Natural killer cell (primary cell): ENCODE measurements around the gene LRRC30. TPM values are rescaled to one million over a fixed set of nuclear protein-coding genes. Genes with fewer than 3 reads are reported as not detected.

Source experiments
- ATAC-seq, 3 donors: fragments of 150-1000 bp in 2 of 3; fragments of 200-7000 bp in 1 of 3; cut with Tn5 transposase; 1 replicate in 1 of 3; 2 replicates in 2 of 3; pipeline ENCODE4 v1.10.0; 2021; ENCODE audit warnings: mild to moderate bottlenecking in 2 of 3, moderate library complexity in 2 of 3
- DNase-seq, 2 donors: peaks; one replicate each; pipeline versions ENCODE4 v3.0.0 to v3.0.0-alpha.2; 2013 to 2021; ENCODE audit warnings: mixed read lengths in 1 of 2
- H3K27ac ChIP-seq: one replicate; pipeline ENCODE4 v1.5.1; 2013; ENCODE audit warnings: mild to moderate bottlenecking, low read length
- H3K27me3 ChIP-seq: one replicate; pipeline ENCODE4 v1.6.1; 2013; ENCODE audit warnings: low read length; ENCODE audit not compliant: control insufficient read depth, insufficient read depth
- H3K36me3 ChIP-seq: one replicate; pipeline ENCODE4 v1.6.1; 2013; ENCODE audit warnings: low read length; ENCODE audit not compliant: control insufficient read depth, insufficient read depth
- H3K4me1 ChIP-seq: one replicate; pipeline ENCODE4 v1.6.1; 2013; ENCODE audit warnings: low read length; ENCODE audit not compliant: control insufficient read depth, insufficient read depth
- H3K4me3 ChIP-seq: one replicate; pipeline ENCODE4 v1.5.1; 2013; ENCODE audit warnings: low read length
- H3K9me3 ChIP-seq: one replicate; pipeline ENCODE4 v1.6.1; 2013; ENCODE audit warnings: low read length; ENCODE audit not compliant: control insufficient read depth, insufficient read depth
- H3K27ac Mint-ChIP-seq, 2 donors: one replicate each; pipeline ENCODE4 v1.8.0; 2022; ENCODE audit warnings: mild to moderate bottlenecking in 2 of 2, mixed read lengths in 2 of 2, moderate library complexity in 1 of 2
- H3K27me3 Mint-ChIP-seq, 2 donors: one replicate each; pipeline ENCODE4 v1.8.0; 2022; ENCODE audit warnings: low read depth in 2 of 2, mixed read lengths in 2 of 2
- H3K36me3 Mint-ChIP-seq: one replicate; pipeline ENCODE4 v1.8.0; 2022; ENCODE audit warnings: mixed read lengths
- H3K4me1 Mint-ChIP-seq, 2 donors: one replicate each; pipeline ENCODE4 v1.8.0; 2022; ENCODE audit warnings: mixed read lengths in 2 of 2
- H3K4me3 Mint-ChIP-seq: one replicate; pipeline ENCODE4 v1.8.0; 2022; ENCODE audit warnings: mild to moderate bottlenecking, moderate library complexity, mixed read lengths
- H3K9me3 Mint-ChIP-seq, 2 donors: one replicate each; pipeline ENCODE4 v1.8.0; 2022; ENCODE audit warnings: mixed read lengths in 2 of 2
- WGBS: methylation state at CpG from one replicate; pipeline ENCODE4 v1.1.7; 2013; ENCODE audit warnings: missing lambda C conversion rate; ENCODE audit not compliant: insufficient coverage; 5-methylcytosine and 5-hydroxymethylcytosine counted together
- intact Hi-C: fragments of 100-400 bp; cut with micrococcal nuclease; formaldehyde crosslinking; loops from one replicate; pipeline ENCODE4 v1.14.2; 2022
- total RNA-seq, 4 donors: library from RNA; stranded (reverse); fragments of 120-200 nt in 1 of 4; gene quantifications; one replicate each; pipeline versions ENCODE4 v1.2.3 to v1.2.4, GENCODE V29; 2013 to 2022
- TF ChIP-seq, protein P1 (sequence below): fragments of 200-600 bp; IDR thresholded peaks from one replicate; pipeline ENCODE4 v1.8.0; 2022; ENCODE audit warnings: antibody characterized with exemption

The LRRC30 gene
- total RNA-seq, 3 donors from 2014 or later (not counting 1 experiment from before 2014, with no cell fraction given) = not detected

- 88% methylated on average over 8 of the region's 8 CpGs for WGBS
- TF ChIP-seq, protein P1, sequence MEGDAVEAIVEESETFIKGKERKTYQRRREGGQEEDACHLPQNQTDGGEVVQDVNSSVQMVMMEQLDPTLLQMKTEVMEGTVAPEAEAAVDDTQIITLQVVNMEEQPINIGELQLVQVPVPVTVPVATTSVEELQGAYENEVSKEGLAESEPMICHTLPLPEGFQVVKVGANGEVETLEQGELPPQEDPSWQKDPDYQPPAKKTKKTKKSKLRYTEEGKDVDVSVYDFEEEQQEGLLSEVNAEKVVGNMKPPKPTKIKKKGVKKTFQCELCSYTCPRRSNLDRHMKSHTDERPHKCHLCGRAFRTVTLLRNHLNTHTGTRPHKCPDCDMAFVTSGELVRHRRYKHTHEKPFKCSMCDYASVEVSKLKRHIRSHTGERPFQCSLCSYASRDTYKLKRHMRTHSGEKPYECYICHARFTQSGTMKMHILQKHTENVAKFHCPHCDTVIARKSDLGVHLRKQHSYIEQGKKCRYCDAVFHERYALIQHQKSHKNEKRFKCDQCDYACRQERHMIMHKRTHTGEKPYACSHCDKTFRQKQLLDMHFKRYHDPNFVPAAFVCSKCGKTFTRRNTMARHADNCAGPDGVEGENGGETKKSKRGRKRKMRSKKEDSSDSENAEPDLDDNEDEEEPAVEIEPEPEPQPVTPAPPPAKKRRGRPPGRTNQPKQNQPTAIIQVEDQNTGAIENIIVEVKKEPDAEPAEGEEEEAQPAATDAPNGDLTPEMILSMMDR = no peak
Measured at GRCh38 chr18:7233134-7233810, 2.4 kb downstream of the LRRC30 start.

GRCh38 chr18:7234091-7234490, 3.2 kb downstream of the LRRC30 start:
- intact Hi-C loops = no loop called here
- Histone ChIP-seq H3K4me1 (no peaks in the 10 kb centered on the region), H3K4me3 (no peak overlapping the region), H3K9me3 (no peaks in the 10 kb centered on the region), H3K27me3 (no peaks in the 10 kb centered on the region), H3K27ac (no peak overlapping the region), H3K36me3 (no peaks in the 10 kb centered on the region)
- WGBS = 88% methylated on average over 6 of the region's 6 CpGs
- H3K27ac Mint-ChIP-seq = no peak overlapping the region
- no peaks in the 10 kb centered on the region for H3K27me3 Mint-ChIP-seq
- no peaks in the 10 kb centered on the region for H3K36me3 Mint-ChIP-seq
- H3K4me3 Mint-ChIP-seq = no peak overlapping the region
- H3K4me1 Mint-ChIP-seq = no peaks in the 10 kb centered on the region
- ATAC-seq (no peak), DNase-seq (no peak)
- TF ChIP-seq, protein P1 = no peak
- no peaks in the 10 kb centered on the region for H3K9me3 Mint-ChIP-seq

More at GRCh38 chr18:7233134-7233810, 2.4 kb downstream of the LRRC30 start:
- DNase-seq (no peak), ATAC-seq (no peak)
- Histone ChIP-seq H3K27ac (no peak overlapping the region), H3K9me3 (no peaks in the 10 kb centered on the region), H3K36me3 (no peaks in the 10 kb centered on the region), H3K4me3 (no peak overlapping the region), H3K27me3 (no peaks in the 10 kb centered on the region), H3K4me1 (no peaks in the 10 kb centered on the region)
- no peak overlapping the region for H3K27ac Mint-ChIP-seq
- no peaks in the 10 kb centered on the region for H3K9me3 Mint-ChIP-seq
- no peaks in the 10 kb centered on the region for H3K4me1 Mint-ChIP-seq
- no peak overlapping the region for H3K4me3 Mint-ChIP-seq
- intact Hi-C loops = no loop called here
- no peaks in the 10 kb centered on the region for H3K36me3 Mint-ChIP-seq
- H3K27me3 Mint-ChIP-seq = no peaks in the 10 kb centered on the region

- H3K36me3 Mint-ChIP-seq = no peaks in the 10 kb centered on the region
- H3K4me1 Mint-ChIP-seq = no peaks in the 10 kb centered on the region
- intact Hi-C loops = no loop called here
Measured at GRCh38 chr18:7234956-7235355, 4.1 kb downstream of the LRRC30 start.

More at GRCh38 chr18:7234956-7235355, 4.1 kb downstream of the LRRC30 start:
- ATAC-seq (no peak), DNase-seq (no peak)
- Histone ChIP-seq H3K9me3 (no peaks in the 10 kb centered on the region), H3K4me3 (no peak overlapping the region), H3K27me3 (no peaks in the 10 kb centered on the region), H3K36me3 (no peaks in the 10 kb centered on the region), H3K27ac (no peak overlapping the region), H3K4me1 (no peaks in the 10 kb centered on the region)
- Mint-ChIP-seq H3K27ac (no peak overlapping the region), H3K4me3 (no peak overlapping the region), H3K27me3 (no peaks in the 10 kb centered on the region), H3K9me3 (no peaks in the 10 kb centered on the region)
- WGBS = 82% methylated on average over 4 of the region's 4 CpGs
- TF ChIP-seq, protein P1 = no peak
